HG02678 (cell line): ENCODE measurements around the gene VOPP1.

Experiments used
- ATAC-seq: cut with Tn5 transposase; IDR thresholded peaks from one replicate; pipeline ENCODE4 v1.9.1; 2021; ENCODE audit warnings: mild to moderate bottlenecking, moderate library complexity; ENCODE audit not compliant: unreplicated experiment

VOPP1 gene

GRCh38 chr7:55438757-55439525 is 133.4 kb downstream of the VOPP1 start:
- ATAC-seq, result no peak

GRCh38 chr7:55438085-55438756 is 134.1 kb downstream of the VOPP1 start:
- ATAC-seq, result no peak

- ATAC-seq, result no peak
Observed at GRCh38 chr7:55437375-55437774, 134.9 kb downstream of the VOPP1 start.

GRCh38 chr7:55436457-55436856 is 135.8 kb downstream of the VOPP1 start:
- no peak for ATAC-seq

GRCh38 chr7:55435466-55435865 is 136.8 kb downstream of the VOPP1 start:
- ATAC-seq, result no peak

- peak; percentile 78 for ATAC-seq
Observed at GRCh38 chr7:55432939-55433784, 139.1 kb downstream of the VOPP1 start.

GRCh38 chr7:55432506-55432905 is 139.8 kb downstream of the VOPP1 start:
- ATAC-seq, result no peak

- ATAC-seq, result no peak
Observed at GRCh38 chr7:55431898-55432297, 140.4 kb downstream of the VOPP1 start.

GRCh38 chr7:55429835-55430499 is 142.3 kb downstream of the VOPP1 start:
- no peak for ATAC-seq

GRCh38 chr7:55427800-55428199 is 144.5 kb downstream of the VOPP1 start:
- ATAC-seq, result no peak

GRCh38 chr7:55427342-55427741 is 145.0 kb downstream of the VOPP1 start:
- ATAC-seq, result no peak

GRCh38 chr7:55426676-55427075 is 145.6 kb downstream of the VOPP1 start:
- ATAC-seq, result no peak

GRCh38 chr7:55425141-55425752 is 147.1 kb downstream of the VOPP1 start:
- ATAC-seq, result no peak

GRCh38 chr7:55423891-55424290 is 148.4 kb downstream of the VOPP1 start:
- ATAC-seq, result no peak

- ATAC-seq, result no peak
Observed at GRCh38 chr7:55423277-55423711, 149.0 kb downstream of the VOPP1 start.
